Measurements from ENCODE around the gene SMC6.

GRCh38 chr2:17628349-17629261 lies 125.0 kb downstream of the SMC6 start:
- TF ChIP-seq CTCF (IDR thresholded peaks at IDR 0.05) (no peak), POLR2AphosphoS5 (IDR thresholded peaks at IDR 0.05) (no peak)

All from breast epithelium (tissue), 3 donors.